ENCODE measurements around the gene RPGRIP1L.

The RPGRIP1L gene

GRCh38 chr16:53563426-53563825 is 140.2 kb downstream of the RPGRIP1L start:
- FAIRE-seq (no peak), DNase-seq (ENCODE audit: insufficient read length, low spot score) (no peak)
- TF ChIP-seq CTCF (IDR thresholded peaks at IDR 0.05; ENCODE audit: insufficient read depth, missing control alignments), result no peak

- DNase-seq (ENCODE audit: insufficient read length, low spot score) (no peak), FAIRE-seq (no peak)
- TF ChIP-seq CTCF (IDR thresholded peaks at IDR 0.05; ENCODE audit: insufficient read depth, missing control alignments), result no peak
Observed at GRCh38 chr16:53561101-53561888, 142.4 kb downstream of the RPGRIP1L start.

- TF ChIP-seq CTCF (IDR thresholded peaks at IDR 0.05; ENCODE audit: insufficient read depth, missing control alignments), result no peak
- no peak for FAIRE-seq
Observed at GRCh38 chr16:53559270-53559951, 144.2 kb downstream of the RPGRIP1L start.

GRCh38 chr16:53558710-53559109 is 144.9 kb downstream of the RPGRIP1L start:
- DNase-seq (ENCODE audit: insufficient read length, low spot score) (no peak), FAIRE-seq (no peak)
- TF ChIP-seq CTCF (IDR thresholded peaks at IDR 0.05; ENCODE audit: insufficient read depth, missing control alignments), result no peak

More at GRCh38 chr16:53559270-53559951, 144.2 kb downstream of the RPGRIP1L start:
- DNase-seq (ENCODE audit: insufficient read length, low spot score), result no peak

- no peak for DNase-seq (ENCODE audit: insufficient read length, low spot score)
- TF ChIP-seq CTCF (IDR thresholded peaks at IDR 0.05; ENCODE audit: insufficient read depth, missing control alignments), result no peak
- no peak for FAIRE-seq
Observed at GRCh38 chr16:53556521-53556920, 147.1 kb downstream of the RPGRIP1L start.

GRCh38 chr16:53549970-53550690 is 153.5 kb downstream of the RPGRIP1L start:
- FAIRE-seq (no peak), DNase-seq (ENCODE audit: insufficient read length, low spot score) (peak; percentile 26)
- TF ChIP-seq CTCF (IDR thresholded peaks at IDR 0.05; ENCODE audit: insufficient read depth, missing control alignments), result peak; percentile 85
